Neural cell (in vitro differentiated cells): ENCODE measurements around the gene MAST2. TPM values are rescaled to one million over a fixed set of nuclear protein-coding genes. Genes with fewer than 3 reads are reported as not detected.

Experiments
- H2AFZ ChIP-seq: fragments of 200-600, 300-800 bp; sonication (generic), shearing (Covaris generic); 2 replicates; pipeline ENCODE4 v1.6.0; 2014; ENCODE audit warnings: low read depth, mild to moderate bottlenecking, antibody characterized with exemption, low read length, moderate library complexity
- H3F3A ChIP-seq: fragments of 200-600 bp; shearing (Covaris generic); 2 replicates; pipeline ENCODE4 v1.6.1; 2016; ENCODE audit warnings: mild to moderate bottlenecking, moderate library complexity, mixed read lengths, antibody characterized with exemption, low read length; ENCODE audit not compliant: insufficient read depth, poor library complexity, severe bottlenecking
- H3K27ac ChIP-seq: fragments of 200-600, 300-800 bp; sonication (generic), shearing (Covaris generic); 2 replicates; pipeline ENCODE4 v1.5.1; 2014; ENCODE audit warnings: mild to moderate bottlenecking, low read length, moderate library complexity
- H3K27me3 ChIP-seq: fragments of 300-800, 200-600 bp; sonication (generic), shearing (Covaris generic); 2 replicates; pipeline ENCODE4 v1.6.0; 2014; ENCODE audit warnings: mild to moderate bottlenecking, low read depth, low read length, moderate library complexity; ENCODE audit not compliant: insufficient read depth
- H3K36me3 ChIP-seq: fragments of 300-800, 200-600 bp; sonication (generic), shearing (Covaris generic); 2 replicates; pipeline ENCODE4 v1.5.1; 2014; ENCODE audit warnings: mild to moderate bottlenecking, antibody characterized with exemption, low read length, moderate library complexity; ENCODE audit not compliant: insufficient read depth
- H3K4me2 ChIP-seq: fragments of 300-800, 200-600 bp; sonication (generic), shearing (Covaris generic); 2 replicates; pipeline ENCODE4 v1.6.0; 2014; ENCODE audit warnings: mild to moderate bottlenecking, low read length
- H3K4me3 ChIP-seq: fragments of 300-800, 200-600 bp; sonication (generic), shearing (Covaris generic); 2 replicates; pipeline ENCODE4 v1.5.1; 2014; ENCODE audit warnings: mild to moderate bottlenecking, low read length, moderate library complexity
- H3K79me2 ChIP-seq: fragments of 200-600 bp; shearing (Covaris generic); replicated peaks from 2 replicates; pipeline ENCODE4 v1.6.0; 2014; ENCODE audit warnings: mild to moderate bottlenecking, low read length, moderate library complexity; ENCODE audit not compliant: insufficient read depth
- H3K9ac ChIP-seq: fragments of 300-800, 200-600 bp; sonication (generic), shearing (Covaris generic); 2 replicates; pipeline ENCODE4 v1.6.1; 2016; ENCODE audit warnings: mild to moderate bottlenecking, low read length, mixed read lengths
- H3K9me2 ChIP-seq: fragments of 200-600 bp; shearing (Covaris generic); 2 replicates; pipeline ENCODE4 v1.6.1; 2016; ENCODE audit warnings: mild to moderate bottlenecking, low read length, mixed read lengths; ENCODE audit not compliant: insufficient read depth
- H3K9me3 ChIP-seq: fragments of 200-600, 300-800 bp; sonication (generic), shearing (Covaris generic); 2 replicates; pipeline ENCODE4 v1.6.1; 2016; ENCODE audit warnings: mild to moderate bottlenecking, mixed run types, low read length, moderate library complexity, mixed read lengths
- H4K20me1 ChIP-seq: fragments of 200-600 bp; shearing (Covaris generic); 2 replicates; pipeline ENCODE4 v1.6.1; 2016; ENCODE audit warnings: mild to moderate bottlenecking, mixed run types; ENCODE audit not compliant: insufficient read depth
- CTCF ChIP-seq: fragments of 450-650 bp; IDR thresholded peaks from 2 replicates; pipeline ENCODE4 v1.5.1; 2014; ENCODE audit warnings: antibody characterized with exemption, mild to moderate bottlenecking, moderate library complexity; ENCODE audit not compliant: poor library complexity, severe bottlenecking
- EP300 ChIP-seq: fragments of 450-650 bp; conservative IDR thresholded peaks from 2 replicates; pipeline ENCODE4 v1.6.1; 2014; ENCODE audit warnings: antibody characterized with exemption, mild to moderate bottlenecking, moderate library complexity; ENCODE audit not compliant: poor library complexity, severe bottlenecking
- EZH2 ChIP-seq: fragments of 200-600, 300-800 bp; shearing (Covaris generic), sonication (generic); IDR thresholded peaks from 2 replicates; pipeline ENCODE4 v1.6.1; 2014; ENCODE audit warnings: antibody characterized with exemption, low read length, borderline replicate concordance, mild to moderate bottlenecking; ENCODE audit not compliant: insufficient read depth, poor library complexity, severe bottlenecking
- MXI1 ChIP-seq: fragments of 450-650 bp; conservative IDR thresholded peaks from 2 replicates; pipeline ENCODE4 v1.6.1; 2014; ENCODE audit warnings: antibody characterized with exemption, mild to moderate bottlenecking; ENCODE audit not compliant: poor library complexity, severe bottlenecking
- POLR2AphosphoS5 ChIP-seq: IDR thresholded peaks from 2 replicates; pipeline ENCODE4 v1.6.1; 2012
- RAD21 ChIP-seq: fragments of 450-650 bp; conservative IDR thresholded peaks from 2 replicates; pipeline ENCODE4 v1.6.1; 2014; ENCODE audit warnings: antibody characterized with exemption, mild to moderate bottlenecking, moderate library complexity
- REST ChIP-seq: IDR thresholded peaks from 2 replicates; pipeline ENCODE4 v1.6.1; 2012; ENCODE audit warnings: borderline replicate concordance
- SMC3 ChIP-seq: fragments of 450-650 bp; conservative IDR thresholded peaks from 2 replicates; pipeline ENCODE4 v1.6.1; 2014; ENCODE audit warnings: antibody characterized with exemption, mild to moderate bottlenecking, moderate library complexity; ENCODE audit not compliant: poor library complexity
- TAF1 ChIP-seq: IDR thresholded peaks from 2 replicates; pipeline ENCODE4 v1.6.1; 2012; ENCODE audit warnings: low read depth
- polyA plus RNA-seq: library from polyadenylated mRNA; depleted of rRNA; stranded (reverse); fragments of >200 nt; gene quantifications from 2 replicates; pipeline ENCODE4 v1.2.3, GENCODE V29; 2014

The MAST2 gene
- polyA plus RNA-seq, 1 donor from 2014 or later: 22.2 TPM

GRCh38 chr1:45867697-45868348 is 64.4 kb downstream of the MAST2 start:
- Histone ChIP-seq H3K27ac (no peak overlapping the region), H3K9me3 (no peaks in the 10 kb centered on the region), H4K20me1 (no peaks in the 10 kb centered on the region), H3K79me2 (peaks cover 4% of the 10 kb centered on the region), H3K27me3 (no peaks in the 10 kb centered on the region), H3F3A (no peaks in the 10 kb centered on the region), H3K9me2 (no peaks in the 10 kb centered on the region), H3K4me2 (no peak overlapping the region), H2AFZ (no peak overlapping the region), H3K36me3 (no peaks in the 10 kb centered on the region), H3K9ac (no peak overlapping the region), H3K4me3 (no peak overlapping the region)
- TF ChIP-seq EZH2 (no peak), RAD21 (no peak), REST (no peak), SMC3 (no peak), CTCF (no peak), MXI1 (no peak), EP300 (no peak), POLR2AphosphoS5 (no peak), TAF1 (no peak)

GRCh38 chr1:45868861-45869260 is 65.4 kb downstream of the MAST2 start:
- H3K36me3 ChIP-seq: no peaks in the 10 kb centered on the region
- H3K9me3 ChIP-seq: no peaks in the 10 kb centered on the region
- no peak for TF ChIP-seq CTCF
- TF ChIP-seq SMC3: no peak
- TF ChIP-seq EZH2: no peak
- no peak for TF ChIP-seq EP300
- no peak for TF ChIP-seq POLR2AphosphoS5
- TF ChIP-seq RAD21: no peak
- no peak for TF ChIP-seq TAF1
- no peak for TF ChIP-seq REST
- TF ChIP-seq MXI1: no peak
- H3K4me3 ChIP-seq: no peak overlapping the region
- no peak overlapping the region for H3K27ac ChIP-seq
- no peaks in the 10 kb centered on the region for H3F3A ChIP-seq
- no peaks in the 10 kb centered on the region for H4K20me1 ChIP-seq
- no peak overlapping the region for H3K4me2 ChIP-seq
- no peaks in the 10 kb centered on the region for H3K27me3 ChIP-seq
- H2AFZ ChIP-seq: no peak overlapping the region
- no peaks in the 10 kb centered on the region for H3K9me2 ChIP-seq
- peaks cover 4% of the 10 kb centered on the region for H3K79me2 ChIP-seq
- no peak overlapping the region for H3K9ac ChIP-seq
